IPS-18a (cell line): ENCODE measurements around the gene ADGRB3.
"Not testable (repeated sequence)": the region's sequence is repeated elsewhere in the genome, so short reads cannot be mapped to it uniquely, and the experiment has no call there.

Experiments used
- H3K27ac ChIP-seq: one replicate; pipeline ENCODE4 v1.5.1; 2013; ENCODE audit warnings: low read length
- H3K27me3 ChIP-seq: one replicate; pipeline ENCODE4 v1.6.1; 2013; ENCODE audit warnings: mild to moderate bottlenecking, low read length; ENCODE audit not compliant: control insufficient read depth, insufficient read depth
- H3K36me3 ChIP-seq: one replicate; pipeline ENCODE4 v1.6.1; 2013; ENCODE audit warnings: low read depth, low read length; ENCODE audit not compliant: control insufficient read depth
- H3K4me1 ChIP-seq: one replicate; pipeline ENCODE4 v1.6.1; 2013; ENCODE audit warnings: low read depth, low read length; ENCODE audit not compliant: control insufficient read depth
- H3K4me3 ChIP-seq: one replicate; pipeline ENCODE4 v1.5.1; 2013; ENCODE audit warnings: low read length
- H3K9ac ChIP-seq: one replicate; pipeline ENCODE4 v1.6.1; 2013; ENCODE audit warnings: mild to moderate bottlenecking, low read length, moderate library complexity
- H3K9me3 ChIP-seq: one replicate; pipeline ENCODE4 v1.6.1; 2013; ENCODE audit warnings: low read depth, low read length; ENCODE audit not compliant: control insufficient read depth

The ADGRB3 gene

GRCh38 chr6:68911811-68912210 lies 276.7 kb downstream of the ADGRB3 start:
- Histone ChIP-seq H3K4me3 (no peak overlapping the region), H3K4me1 (no peaks in the 10 kb centered on the region), H3K36me3 (no peaks in the 10 kb centered on the region), H3K27me3 (no peaks in the 10 kb centered on the region), H3K9ac (no peak overlapping the region), H3K9me3 (no peaks in the 10 kb centered on the region), H3K27ac (no peak overlapping the region)

DNA sequence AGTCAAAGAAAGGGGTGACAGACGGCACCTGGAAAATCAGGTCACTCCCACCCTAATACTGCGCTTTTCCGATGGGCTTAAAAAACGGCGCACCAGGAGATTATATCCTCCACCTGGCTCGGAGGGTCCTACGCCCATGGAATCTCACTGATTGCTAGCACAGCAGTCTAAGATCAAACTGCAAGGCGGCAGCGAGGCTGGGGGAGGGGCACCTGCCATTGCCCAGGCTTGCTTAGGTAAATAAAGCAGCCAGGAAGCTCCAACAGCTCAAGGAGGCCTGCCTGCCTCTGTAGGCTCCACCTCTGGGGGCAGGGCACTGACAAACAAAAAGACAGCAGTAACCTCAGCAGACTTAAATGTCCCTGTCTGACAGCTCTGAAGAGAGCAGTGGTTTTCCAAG lies 277.7 kb downstream of the ADGRB3 start:
- not testable (repeated sequence) for H3K4me3 ChIP-seq, H3K9me3 ChIP-seq, H3K36me3 ChIP-seq, H3K9ac ChIP-seq, H3K4me1 ChIP-seq, H3K27me3 ChIP-seq, H3K27ac ChIP-seq

GRCh38 chr6:68915586-68915985 lies 280.5 kb downstream of the ADGRB3 start:
- H3K9ac ChIP-seq: no peak overlapping the region
- no peaks in the 10 kb centered on the region for H3K27me3 ChIP-seq

DNA sequence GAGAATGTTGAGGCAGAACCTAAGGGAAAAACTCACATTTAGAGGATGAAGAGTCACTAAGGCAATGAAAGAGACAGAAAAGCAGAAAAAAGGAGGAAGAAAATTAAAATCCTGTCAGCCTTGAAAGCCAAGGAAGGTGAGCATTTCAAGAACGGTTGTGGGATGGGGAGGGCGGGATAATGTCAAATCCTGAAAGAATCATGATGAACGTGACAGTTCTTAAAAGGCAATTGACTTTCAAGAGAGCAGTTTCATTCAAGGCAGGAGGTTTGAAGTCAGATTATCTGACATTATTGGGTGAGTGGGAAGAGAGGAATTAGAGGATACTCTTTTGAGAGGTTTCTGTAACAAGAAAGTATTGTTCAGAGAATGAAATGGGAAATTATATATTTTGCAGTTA lies 284.5 kb downstream of the ADGRB3 start:
- no peak overlapping the region for H3K4me3 ChIP-seq
- no peaks in the 10 kb centered on the region for H3K9me3 ChIP-seq
- H3K9ac ChIP-seq: no peak overlapping the region
- no peaks in the 10 kb centered on the region for H3K36me3 ChIP-seq
- no peaks in the 10 kb centered on the region for H3K27me3 ChIP-seq
- H3K4me1 ChIP-seq: peaks cover 8% of the 10 kb centered on the region
- no peak overlapping the region for H3K27ac ChIP-seq

More at GRCh38 chr6:68915586-68915985, 280.5 kb downstream of the ADGRB3 start:
- no peaks in the 10 kb centered on the region for H3K4me1 ChIP-seq
- H3K27ac ChIP-seq: no peak overlapping the region
- no peaks in the 10 kb centered on the region for H3K36me3 ChIP-seq
- H3K4me3 ChIP-seq: no peak overlapping the region
- H3K9me3 ChIP-seq: no peaks in the 10 kb centered on the region

DNA sequence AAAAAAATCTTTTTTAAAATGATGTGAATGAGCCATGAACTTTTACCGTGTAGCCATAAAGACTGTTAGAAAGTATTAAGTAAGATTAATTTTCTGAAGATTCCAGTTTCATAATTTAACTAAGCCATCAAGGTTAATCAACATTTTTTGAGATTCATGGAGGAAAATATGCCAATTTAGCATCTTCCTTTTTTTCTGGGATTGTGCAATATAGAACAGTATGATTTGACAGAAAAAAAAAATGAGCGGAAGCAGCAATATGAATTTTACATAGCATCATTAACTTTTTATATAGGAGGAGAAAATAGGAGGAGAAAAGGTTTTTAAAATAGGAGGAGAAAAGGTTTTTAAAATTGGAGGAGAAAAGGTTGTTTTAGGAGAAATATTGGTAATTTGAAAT lies 306.3 kb downstream of the ADGRB3 start:
- Histone ChIP-seq H3K4me1 (no peaks in the 10 kb centered on the region), H3K9ac (no peak overlapping the region), H3K9me3 (no peaks in the 10 kb centered on the region)

DNA sequence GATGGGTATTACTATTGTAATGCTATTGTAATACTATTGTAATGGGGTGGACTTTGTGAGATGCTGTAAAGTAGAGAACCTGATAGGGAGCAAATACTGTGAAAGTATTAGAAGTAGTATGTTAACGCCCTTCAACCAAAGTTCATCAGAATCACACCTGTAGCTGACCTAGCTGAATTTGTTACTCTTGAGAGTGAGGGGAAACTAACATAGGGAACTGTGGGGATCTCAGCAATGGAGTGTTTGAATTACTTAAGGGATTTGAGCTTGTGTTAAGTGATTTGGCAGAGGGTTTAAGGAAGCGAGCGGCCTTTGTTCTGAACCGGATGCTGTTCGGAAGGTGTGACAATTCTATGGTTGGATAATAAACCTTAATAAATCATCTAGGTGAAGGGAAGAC lies 312.6 kb downstream of the ADGRB3 start:
- no peaks in the 10 kb centered on the region for H3K27me3 ChIP-seq
- H3K36me3 ChIP-seq: no peaks in the 10 kb centered on the region
- H3K9me3 ChIP-seq: no peaks in the 10 kb centered on the region
- H3K4me1 ChIP-seq: no peaks in the 10 kb centered on the region
- no peak overlapping the region for H3K27ac ChIP-seq
- no peak overlapping the region for H3K9ac ChIP-seq
- no peak overlapping the region for H3K4me3 ChIP-seq

More for the DNA sequence above, 306.3 kb downstream of the ADGRB3 start:
- no peaks in the 10 kb centered on the region for H3K27me3 ChIP-seq
- H3K27ac ChIP-seq: no peak overlapping the region
- no peak overlapping the region for H3K4me3 ChIP-seq
- no peaks in the 10 kb centered on the region for H3K36me3 ChIP-seq

DNA sequence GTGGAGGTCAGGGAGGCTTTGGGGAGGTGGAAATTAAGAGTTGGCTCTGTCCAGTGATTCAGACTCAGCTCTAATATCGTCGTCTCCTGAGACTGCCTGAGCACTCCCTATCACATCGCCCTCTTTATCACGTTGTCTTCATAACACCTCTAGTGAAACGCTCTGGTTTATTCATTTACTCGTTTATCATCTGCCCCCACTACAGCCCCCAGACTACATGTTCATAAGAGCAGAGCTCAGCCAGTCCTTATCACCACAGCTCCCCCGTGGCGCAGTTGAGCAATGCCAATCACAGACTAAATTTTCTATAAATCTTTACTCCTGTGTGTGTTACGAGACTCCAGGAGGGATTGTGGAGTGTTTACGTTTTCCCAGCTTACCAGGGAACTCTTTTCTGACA lies 316.2 kb downstream of the ADGRB3 start:
- H3K4me1 ChIP-seq: no peaks in the 10 kb centered on the region
- H3K36me3 ChIP-seq: no peaks in the 10 kb centered on the region
- no peak overlapping the region for H3K9ac ChIP-seq
- H3K27me3 ChIP-seq: no peaks in the 10 kb centered on the region
- no peaks in the 10 kb centered on the region for H3K9me3 ChIP-seq
- no peak overlapping the region for H3K4me3 ChIP-seq
- H3K27ac ChIP-seq: no peak overlapping the region

GRCh38 chr6:68958327-68958726 lies 323.2 kb downstream of the ADGRB3 start:
- Histone ChIP-seq H3K27ac (no peak overlapping the region), H3K36me3 (no peaks in the 10 kb centered on the region), H3K27me3 (no peaks in the 10 kb centered on the region), H3K9ac (no peak overlapping the region), H3K9me3 (no peaks in the 10 kb centered on the region), H3K4me1 (no peaks in the 10 kb centered on the region), H3K4me3 (no peak overlapping the region)

- Histone ChIP-seq H3K9ac (no peak overlapping the region), H3K36me3 (no peaks in the 10 kb centered on the region), H3K4me1 (no peaks in the 10 kb centered on the region), H3K4me3 (no peak overlapping the region), H3K27me3 (no peaks in the 10 kb centered on the region), H3K9me3 (no peaks in the 10 kb centered on the region), H3K27ac (no peak overlapping the region)
Observed at GRCh38 chr6:68967549-68968300, 332.6 kb downstream of the ADGRB3 start.

DNA sequence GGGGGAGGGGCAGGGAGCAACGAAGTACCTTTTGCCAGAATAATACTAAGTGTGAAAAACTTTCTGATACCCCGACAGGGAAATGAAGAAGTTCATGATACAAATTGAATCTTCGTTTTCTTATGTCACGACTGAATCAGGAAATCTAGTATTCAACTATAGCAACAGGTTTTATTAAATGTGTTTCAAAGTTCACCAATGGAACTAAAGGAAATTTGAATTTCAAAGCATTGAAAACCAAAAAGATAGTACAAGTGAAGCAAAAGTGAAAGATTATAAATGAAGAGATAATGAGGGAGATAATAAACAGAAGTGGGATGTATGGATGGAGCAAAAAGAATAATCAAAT lies 333.2 kb downstream of the ADGRB3 start:
- no peak overlapping the region for H3K4me3 ChIP-seq
- no peak overlapping the region for H3K27ac ChIP-seq
- H3K9ac ChIP-seq: no peak overlapping the region
- no peaks in the 10 kb centered on the region for H3K9me3 ChIP-seq
- H3K36me3 ChIP-seq: no peaks in the 10 kb centered on the region
- H3K27me3 ChIP-seq: no peaks in the 10 kb centered on the region
- no peaks in the 10 kb centered on the region for H3K4me1 ChIP-seq

DNA sequence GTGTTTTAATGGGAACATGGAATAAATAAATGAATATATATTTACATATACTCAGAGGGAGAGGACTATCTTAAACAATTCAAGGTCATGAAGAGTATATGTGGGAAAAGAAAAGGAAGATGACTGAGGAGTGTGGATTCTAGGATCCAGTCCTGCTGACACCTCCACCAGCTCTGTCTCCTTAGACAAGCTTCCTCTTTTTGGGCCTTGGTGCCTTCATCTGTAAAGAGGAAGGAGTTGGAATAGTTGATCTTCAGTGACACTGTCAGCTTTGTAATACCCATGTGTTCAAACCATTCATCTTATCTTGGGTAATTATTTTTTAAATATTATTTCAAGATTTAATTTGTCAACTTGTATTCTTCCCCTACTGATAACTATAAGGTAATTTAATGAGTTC lies 338.0 kb downstream of the ADGRB3 start:
- Histone ChIP-seq H3K4me1 (peaks cover 3% of the 10 kb centered on the region), H3K9me3 (no peaks in the 10 kb centered on the region), H3K36me3 (no peaks in the 10 kb centered on the region), H3K9ac (no peak overlapping the region), H3K4me3 (no peak overlapping the region), H3K27ac (no peak overlapping the region), H3K27me3 (no peaks in the 10 kb centered on the region)

DNA sequence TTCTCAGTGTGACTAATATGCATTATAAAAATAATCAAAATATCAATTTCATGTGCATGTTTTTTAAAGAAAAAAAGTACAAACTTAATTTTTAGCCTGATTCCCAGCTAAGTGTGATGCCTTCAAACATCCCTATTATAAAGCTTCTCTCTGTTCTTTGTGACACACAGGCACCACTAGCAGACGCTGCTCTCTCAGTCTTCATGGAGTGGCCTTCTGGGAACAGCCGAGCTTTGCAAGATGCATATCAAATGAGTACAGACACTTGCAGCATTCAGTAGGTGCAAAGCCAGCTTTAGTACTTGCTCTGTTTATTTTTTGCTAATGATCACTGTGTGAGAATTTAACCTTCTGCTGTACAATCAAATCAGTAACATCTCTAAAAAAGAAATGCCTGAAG lies 340.0 kb downstream of the ADGRB3 start:
- H3K27ac ChIP-seq: no peak overlapping the region
- H3K4me1 ChIP-seq: peaks cover 3% of the 10 kb centered on the region
- no peak overlapping the region for H3K4me3 ChIP-seq
- H3K27me3 ChIP-seq: no peaks in the 10 kb centered on the region
- H3K9ac ChIP-seq: no peak overlapping the region
- no peaks in the 10 kb centered on the region for H3K9me3 ChIP-seq
- no peaks in the 10 kb centered on the region for H3K36me3 ChIP-seq
